Activated CD4-positive, alpha-beta T cell treated with anti-CD3 and anti-CD28 coated beads, Interleukin-2, amount 10 ng/mL, durations not matched to agents 24 days and 14 days (primary cell): ENCODE measurements around the gene DPP4. TPM values are rescaled to one million over a fixed set of nuclear protein-coding genes. Genes with fewer than 3 reads are reported as not detected.
A peak's percentile ranks its signal among the peaks of the same experiment; 100 is the strongest.

ENCODE experiments used
- DNase-seq: peaks from one replicate; pipeline ENCODE4 v3.0.0; 2022
- H3K27ac Mint-ChIP-seq: one replicate; pipeline ENCODE4 v1.8.0; 2022; ENCODE audit warnings: mild to moderate bottlenecking, mixed read lengths
- H3K27me3 Mint-ChIP-seq: one replicate; pipeline ENCODE4 v1.8.0; 2022; ENCODE audit warnings: mixed read lengths
- H3K36me3 Mint-ChIP-seq: one replicate; pipeline ENCODE4 v1.8.0; 2022; ENCODE audit warnings: low read depth, mild to moderate bottlenecking, mixed read lengths
- H3K4me1 Mint-ChIP-seq: one replicate; pipeline ENCODE4 v1.8.0; 2021; ENCODE audit warnings: mixed read lengths
- H3K4me3 Mint-ChIP-seq: one replicate; pipeline ENCODE4 v1.8.0; 2022; ENCODE audit warnings: mild to moderate bottlenecking, moderate library complexity, mixed read lengths
- H3K9me3 Mint-ChIP-seq: one replicate; pipeline ENCODE4 v1.8.0; 2021; ENCODE audit warnings: mixed read lengths
- intact Hi-C: fragments of 100-400 bp; cut with micrococcal nuclease; formaldehyde crosslinking; loops from one replicate; pipeline ENCODE4 v1.15.1; 2023
- total RNA-seq: library from RNA; stranded (reverse); gene quantifications from 2 replicates; pipeline ENCODE4 v1.2.3, GENCODE V29; 2022

The DPP4 gene
- 65.4 and 68.0 TPM in 2 replicates for total RNA-seq

DNA sequence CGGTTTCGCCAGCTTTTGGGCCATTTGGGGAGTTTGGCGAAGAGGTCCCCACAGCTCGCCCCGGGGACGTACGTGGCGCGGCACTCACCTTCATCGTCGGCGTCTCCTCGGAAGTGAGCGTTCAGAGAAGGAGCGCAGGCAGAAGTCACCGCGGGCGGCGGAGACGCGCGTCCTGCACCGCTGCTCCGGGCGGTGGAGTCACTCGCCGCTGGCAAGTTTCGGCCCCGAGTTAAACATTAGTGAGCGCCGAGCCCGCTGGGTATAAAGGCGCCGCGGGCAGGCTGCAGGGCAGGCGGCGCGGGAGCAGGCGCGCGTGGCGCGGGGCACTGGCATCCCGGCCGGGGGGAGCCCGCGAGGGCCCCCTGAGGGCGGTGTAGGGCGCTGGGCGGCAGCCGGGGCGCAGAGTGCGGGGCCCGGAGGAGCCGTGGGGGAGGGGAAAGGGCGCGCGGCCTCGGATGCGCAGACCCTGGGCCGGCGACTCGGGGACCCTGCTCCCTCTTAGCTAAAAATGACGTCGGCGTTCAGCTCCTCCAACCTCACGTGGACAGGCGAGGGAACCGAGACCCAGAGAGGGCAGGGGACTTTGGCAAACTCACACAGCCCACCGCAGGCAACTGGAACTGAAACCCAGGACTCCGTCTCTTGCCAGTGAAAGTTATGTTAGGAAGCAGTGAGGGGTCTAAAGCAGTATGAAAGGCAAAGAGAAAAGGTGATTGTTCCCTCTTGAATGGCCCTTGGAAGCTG lies at the start of gene DPP4:
Gene DPP4 (minus strand): TSS at position 328 of the 744 bp plus-strand sequence. CDS start 234 bp downstream, at position 94.
- H3K4me1 Mint-ChIP-seq = peaks cover 46% of the 10 kb centered on the region
- H3K36me3 Mint-ChIP-seq = peaks cover 60% of the 10 kb centered on the region
- intact Hi-C loops = loop anchor here (2.0 to 10.0 kb wide), 6 partner anchors 49 to 997 kb away; partner anchors contain the start of gene IFIH1
- H3K27me3 Mint-ChIP-seq = no peaks in the 10 kb centered on the region
- H3K9me3 Mint-ChIP-seq = peaks cover 17% of the 10 kb centered on the region
- peak within 1 kb of the TSS; percentile 96 for H3K27ac Mint-ChIP-seq
- peak within 1 kb of the TSS; percentile 95 for H3K4me3 Mint-ChIP-seq
- peak; percentile 89 for DNase-seq

DNA sequence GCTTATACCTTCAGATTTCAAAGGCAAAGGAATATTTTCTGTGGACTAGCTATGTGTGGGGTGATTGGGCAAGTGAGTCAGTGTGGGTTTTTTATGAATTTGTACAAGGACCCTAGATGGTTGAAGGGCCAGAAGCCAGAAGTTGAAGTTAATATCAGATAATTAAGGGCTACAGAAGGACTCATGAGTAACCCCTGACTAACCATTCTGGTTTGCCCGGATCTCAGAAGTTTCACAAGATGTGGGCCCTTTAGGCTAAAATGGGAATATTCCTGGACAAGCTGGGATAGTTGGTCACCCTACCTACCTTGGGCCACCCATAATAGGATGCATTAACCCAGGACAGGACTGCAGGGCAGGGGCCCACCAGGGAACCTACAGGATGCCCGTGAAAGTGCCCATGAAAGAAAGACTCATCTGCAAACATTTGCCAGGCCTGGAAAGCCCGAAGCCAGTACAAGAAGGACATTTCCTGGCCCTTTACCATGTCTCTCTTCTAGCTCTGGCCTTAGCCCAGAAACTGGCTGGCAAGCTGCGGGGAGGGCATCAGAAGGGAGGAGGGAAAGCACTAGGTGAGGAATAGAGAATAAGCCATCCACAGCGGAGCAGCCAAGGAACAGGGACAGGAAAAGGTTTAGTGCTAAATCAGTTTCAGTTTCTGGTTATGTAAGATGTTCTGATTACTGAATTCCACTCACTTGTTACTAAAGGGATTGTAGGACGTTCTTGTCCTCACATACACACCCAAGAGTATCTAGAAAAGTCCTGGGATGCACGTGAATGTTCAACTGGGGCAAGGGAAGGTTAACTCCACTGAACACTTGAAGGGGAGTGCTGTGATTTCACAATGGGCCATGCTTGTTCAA lies 44.4 kb upstream of the DPP4 start:
- Mint-ChIP-seq H3K27ac (no peak overlapping the region), H3K4me1 (peaks cover 15% of the 10 kb centered on the region), H3K9me3 (peaks cover 17% of the 10 kb centered on the region), H3K4me3 (no peak overlapping the region), H3K36me3 (peaks cover 15% of the 10 kb centered on the region), H3K27me3 (no peaks in the 10 kb centered on the region)
- DNase-seq = peak; percentile 56
- intact Hi-C loops = no loop called here

DNA sequence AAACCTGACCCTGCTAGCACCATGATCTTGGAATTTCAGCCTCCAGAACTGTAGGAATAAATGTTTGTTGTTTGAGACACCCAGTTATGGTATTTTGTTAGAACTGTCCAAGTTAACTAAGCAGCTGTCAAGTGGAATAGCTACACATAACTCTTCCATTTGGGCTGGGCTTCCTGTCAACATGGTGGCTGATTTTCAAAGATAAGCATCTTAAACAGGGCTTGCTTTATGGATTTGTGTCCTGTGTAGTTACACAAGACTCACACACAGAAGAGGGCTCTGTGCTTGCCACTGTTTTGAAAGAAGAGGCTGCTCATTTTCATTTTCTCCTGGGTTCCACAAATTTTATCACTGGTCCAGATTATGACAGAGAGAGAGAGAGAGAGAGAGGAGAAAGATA lies 42.3 kb upstream of the DPP4 start:
- Mint-ChIP-seq H3K4me3 (no peak overlapping the region), H3K36me3 (peaks cover 18% of the 10 kb centered on the region), H3K9me3 (peaks cover 23% of the 10 kb centered on the region), H3K27ac (no peak overlapping the region), H3K27me3 (no peaks in the 10 kb centered on the region), H3K4me1 (peaks cover 22% of the 10 kb centered on the region)
- peak; percentile 49 for DNase-seq
- intact Hi-C loops = no loop called here

DNA sequence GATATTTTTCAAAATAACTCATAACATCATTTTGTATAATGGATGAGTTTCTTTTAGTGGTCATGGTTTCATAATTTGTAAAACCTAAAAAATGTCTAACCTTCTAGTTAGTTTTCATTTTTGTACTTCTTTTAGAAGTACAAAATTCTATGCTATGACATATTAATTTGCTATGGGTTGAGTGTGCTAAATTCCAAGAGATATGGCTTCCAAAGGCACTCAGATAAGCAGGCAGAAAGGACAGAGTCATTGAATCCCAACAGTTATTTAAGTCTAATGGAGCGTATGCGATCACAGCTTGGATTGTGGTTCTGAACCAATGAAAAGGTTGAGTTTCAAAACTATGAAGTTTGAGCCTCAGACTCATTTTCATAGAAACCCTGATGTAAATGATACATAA lies 41.1 kb upstream of the DPP4 start:
- Mint-ChIP-seq H3K4me1 (peaks cover 23% of the 10 kb centered on the region), H3K4me3 (no peak overlapping the region), H3K27ac (peak overlapping the region; percentile 30), H3K9me3 (peaks cover 23% of the 10 kb centered on the region), H3K27me3 (no peaks in the 10 kb centered on the region), H3K36me3 (peaks cover 18% of the 10 kb centered on the region)
- no peak for DNase-seq
- intact Hi-C loops = no loop called here

DNA sequence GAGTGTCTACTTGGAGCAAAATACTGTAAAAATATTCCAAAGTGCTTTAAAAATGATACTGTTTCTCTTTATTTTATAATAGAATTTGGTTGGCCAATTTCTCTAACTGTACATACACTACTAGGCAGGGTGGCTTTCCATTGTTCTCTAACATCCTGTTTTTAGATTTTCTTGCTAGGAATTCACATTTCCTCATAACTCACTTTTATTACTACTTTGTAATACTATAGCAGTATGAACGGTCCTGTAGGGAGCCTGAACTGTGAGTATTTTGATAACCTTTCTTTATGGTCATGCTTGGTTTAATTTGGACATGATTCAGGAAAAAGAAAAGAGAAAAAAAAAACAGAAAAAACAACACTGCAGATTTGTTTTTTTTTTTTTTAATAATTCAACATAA lies 40.3 kb upstream of the DPP4 start:
- no peak for DNase-seq
- H3K27me3 Mint-ChIP-seq = no peaks in the 10 kb centered on the region
- H3K9me3 Mint-ChIP-seq = peaks cover 23% of the 10 kb centered on the region
- H3K36me3 Mint-ChIP-seq = peaks cover 18% of the 10 kb centered on the region
- intact Hi-C loops = no loop called here
- no peak overlapping the region for H3K4me3 Mint-ChIP-seq
- H3K27ac Mint-ChIP-seq = no peak overlapping the region
- H3K4me1 Mint-ChIP-seq = peaks cover 23% of the 10 kb centered on the region

DNA sequence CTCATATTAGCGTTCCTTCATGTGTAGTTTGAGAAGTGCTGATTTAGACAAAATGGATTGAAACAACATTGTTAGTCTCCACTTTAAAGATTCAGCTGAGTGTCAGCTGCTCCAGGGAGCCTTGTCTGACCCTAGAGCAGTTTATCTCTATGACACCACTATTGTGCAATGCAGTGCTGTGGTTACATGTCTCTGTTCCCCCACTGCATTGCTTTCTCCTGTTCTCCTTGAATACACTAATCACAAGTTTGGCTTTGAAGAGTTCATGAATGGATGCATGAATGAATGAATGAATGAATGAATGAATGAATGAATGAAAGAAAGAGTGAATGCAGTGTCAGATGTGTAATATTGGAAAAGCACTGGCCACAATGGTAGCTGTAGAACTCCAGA lies 39.8 kb upstream of the DPP4 start:
- Mint-ChIP-seq H3K4me3 (no peak overlapping the region), H3K27me3 (no peaks in the 10 kb centered on the region), H3K27ac (no peak overlapping the region), H3K36me3 (peaks cover 18% of the 10 kb centered on the region), H3K4me1 (peaks cover 22% of the 10 kb centered on the region), H3K9me3 (peaks cover 23% of the 10 kb centered on the region)
- peak; percentile 45 for DNase-seq
- intact Hi-C loops = no loop called here

DNA sequence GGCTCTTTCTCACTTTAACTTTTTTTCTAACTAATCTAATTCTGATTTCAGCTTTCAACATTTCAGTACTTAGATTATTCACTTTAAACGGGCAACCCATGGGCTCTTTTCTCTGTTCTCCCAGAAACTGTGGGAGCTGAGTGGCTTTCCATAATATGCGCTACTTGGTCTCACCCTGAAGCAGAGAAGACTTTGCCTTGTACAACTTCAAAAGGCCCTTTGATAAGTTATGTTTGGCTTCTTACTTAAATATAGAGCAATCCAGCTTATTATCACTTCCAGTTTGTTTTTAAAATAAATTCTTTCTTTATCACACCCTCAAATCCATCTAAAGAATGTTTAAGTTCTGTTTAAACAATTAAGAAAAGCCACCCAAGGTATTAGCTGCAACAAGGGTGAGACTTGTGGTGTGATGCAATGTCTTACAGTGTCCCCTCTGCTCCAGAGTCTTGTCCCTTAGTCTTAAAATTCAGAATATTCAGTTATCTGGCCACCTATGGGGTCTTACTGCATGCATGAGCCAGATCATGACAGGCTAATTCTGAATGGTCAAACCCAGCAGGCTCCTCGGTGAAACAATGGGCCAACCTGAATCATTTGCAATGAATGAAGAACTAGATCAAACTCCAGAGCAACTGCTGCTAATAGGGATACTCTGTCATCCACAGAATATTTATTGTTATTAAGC lies 39.2 kb upstream of the DPP4 start:
- intact Hi-C loops = no loop called here
- Mint-ChIP-seq H3K27ac (no peak overlapping the region), H3K9me3 (peaks cover 23% of the 10 kb centered on the region), H3K4me1 (peaks cover 18% of the 10 kb centered on the region), H3K27me3 (no peaks in the 10 kb centered on the region), H3K4me3 (no peak overlapping the region), H3K36me3 (peaks cover 18% of the 10 kb centered on the region)
- DNase-seq = peak; percentile 38

DNA sequence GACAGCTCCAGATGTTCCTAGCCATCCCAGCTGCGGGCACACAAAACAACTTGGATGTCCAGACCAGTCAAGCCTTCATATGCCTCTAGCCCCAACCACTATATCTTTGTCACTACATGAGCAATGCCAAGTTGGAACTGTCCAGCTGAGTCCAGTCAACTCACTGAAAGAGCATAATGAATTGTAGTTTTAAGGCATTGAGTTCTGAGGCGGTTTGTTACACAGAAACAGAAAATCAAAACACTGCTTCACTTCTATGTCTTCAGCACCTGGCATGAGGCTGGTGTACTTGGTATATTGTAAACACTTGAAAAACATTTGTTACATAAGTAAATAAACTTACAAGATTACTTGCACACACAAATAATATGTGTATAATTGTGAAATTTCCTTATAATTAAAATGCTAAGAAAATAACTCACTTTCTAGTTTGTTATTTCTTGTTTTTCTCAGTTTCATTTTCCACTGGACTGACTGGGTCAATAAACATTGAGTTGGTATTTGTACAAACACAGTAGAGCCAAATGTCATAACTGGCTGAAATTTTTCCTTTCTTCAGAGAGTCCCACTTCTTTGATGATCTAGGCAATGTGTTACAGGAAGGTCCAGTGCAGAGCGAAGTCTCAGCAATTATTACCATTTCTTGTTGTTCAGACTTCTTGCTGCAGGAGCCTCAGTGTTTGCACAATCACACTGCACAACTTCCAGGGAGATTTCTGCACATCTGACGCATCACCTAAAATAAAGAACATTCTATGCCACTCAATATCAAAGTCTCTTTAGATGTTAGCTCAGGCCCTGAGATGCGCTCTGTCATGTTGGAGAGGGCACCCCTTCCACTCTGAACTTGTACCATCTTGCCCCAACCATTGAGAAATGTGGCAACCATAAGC lies 38.2 kb upstream of the DPP4 start:
- Mint-ChIP-seq H3K4me3 (no peak overlapping the region), H3K36me3 (peaks cover 18% of the 10 kb centered on the region), H3K27ac (no peak overlapping the region), H3K4me1 (peaks cover 22% of the 10 kb centered on the region), H3K9me3 (peaks cover 23% of the 10 kb centered on the region), H3K27me3 (no peaks in the 10 kb centered on the region)
- intact Hi-C loops = no loop called here
- no peak for DNase-seq

DNA sequence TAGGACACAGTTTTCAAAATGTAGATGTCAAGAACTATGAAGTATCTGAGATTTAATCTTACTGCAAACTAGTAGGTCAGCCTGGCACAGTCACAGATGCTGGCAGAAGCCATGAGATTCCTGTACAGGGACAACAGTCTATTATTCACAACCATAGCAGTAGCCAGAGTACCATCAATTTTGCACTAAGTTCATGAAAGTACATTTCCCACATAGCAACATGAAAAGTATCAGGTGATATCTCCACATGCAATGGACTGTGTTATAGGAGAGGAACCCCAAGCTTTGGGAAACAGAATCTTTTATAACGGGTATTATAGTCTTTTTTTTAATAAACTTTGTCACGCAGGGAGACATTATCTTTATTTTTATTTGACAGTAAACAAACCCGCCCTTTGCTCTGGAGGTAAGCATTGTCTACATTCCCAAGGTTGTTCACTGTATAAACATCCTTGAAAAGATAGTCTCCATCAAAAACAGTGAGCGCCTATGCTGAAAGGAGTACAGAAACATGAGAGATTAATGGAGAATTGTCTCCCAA lies 33.4 kb upstream of the DPP4 start:
- DNase-seq = no peak
- Mint-ChIP-seq H3K4me1 (peaks cover 13% of the 10 kb centered on the region), H3K4me3 (no peak overlapping the region), H3K9me3 (peaks cover 2% of the 10 kb centered on the region), H3K27me3 (no peaks in the 10 kb centered on the region), H3K27ac (no peak overlapping the region), H3K36me3 (no peaks in the 10 kb centered on the region)
- intact Hi-C loops = no loop called here

DNA sequence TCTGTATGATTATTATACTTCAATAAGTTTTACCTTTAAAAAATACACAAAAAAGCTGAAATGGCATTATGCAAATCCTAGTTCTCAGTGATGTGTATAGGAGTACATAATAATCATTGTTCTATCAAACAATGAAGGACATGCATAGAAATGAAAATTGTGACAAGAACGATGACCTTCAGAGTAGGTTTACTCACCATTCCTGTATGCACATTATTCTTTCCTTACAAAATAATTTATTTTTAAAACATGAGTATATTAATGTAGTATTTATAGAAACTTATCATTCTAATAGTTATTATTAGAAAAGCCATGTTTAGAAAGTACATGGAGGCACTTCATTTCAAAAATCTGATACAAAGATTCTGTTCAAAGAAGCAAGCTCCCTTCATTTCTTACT lies 32.7 kb upstream of the DPP4 start:
- Mint-ChIP-seq H3K27me3 (no peaks in the 10 kb centered on the region), H3K4me3 (no peak overlapping the region), H3K27ac (no peak overlapping the region), H3K36me3 (no peaks in the 10 kb centered on the region), H3K9me3 (peaks cover 3% of the 10 kb centered on the region), H3K4me1 (peaks cover 10% of the 10 kb centered on the region)
- intact Hi-C loops = no loop called here
- no peak for DNase-seq

DNA sequence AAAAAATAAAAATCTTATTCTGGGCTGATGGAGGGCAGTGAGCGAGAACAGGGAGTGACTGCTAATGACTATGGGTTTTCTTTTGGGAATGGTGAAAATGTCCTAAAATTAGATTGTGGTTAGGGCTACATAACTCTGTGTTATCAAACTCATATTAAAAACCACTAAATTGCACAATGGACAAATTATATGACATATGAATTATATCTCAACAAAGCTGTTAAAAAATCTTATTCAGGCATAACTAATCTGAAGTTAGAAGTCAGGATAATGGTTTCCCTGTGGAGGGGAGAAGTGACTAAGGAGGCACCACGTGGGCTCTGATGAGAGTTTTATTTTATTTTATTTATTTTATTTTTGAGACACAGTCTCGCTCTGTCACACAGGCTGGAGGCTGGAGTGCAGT lies 32.1 kb upstream of the DPP4 start:
- intact Hi-C loops = no loop called here
- H3K27ac Mint-ChIP-seq = no peak overlapping the region
- DNase-seq = no peak
- H3K4me3 Mint-ChIP-seq = no peak overlapping the region
- peaks cover 8% of the 10 kb centered on the region for H3K4me1 Mint-ChIP-seq
- no peaks in the 10 kb centered on the region for H3K36me3 Mint-ChIP-seq
- H3K27me3 Mint-ChIP-seq = no peaks in the 10 kb centered on the region
- peaks cover 4% of the 10 kb centered on the region for H3K9me3 Mint-ChIP-seq

DNA sequence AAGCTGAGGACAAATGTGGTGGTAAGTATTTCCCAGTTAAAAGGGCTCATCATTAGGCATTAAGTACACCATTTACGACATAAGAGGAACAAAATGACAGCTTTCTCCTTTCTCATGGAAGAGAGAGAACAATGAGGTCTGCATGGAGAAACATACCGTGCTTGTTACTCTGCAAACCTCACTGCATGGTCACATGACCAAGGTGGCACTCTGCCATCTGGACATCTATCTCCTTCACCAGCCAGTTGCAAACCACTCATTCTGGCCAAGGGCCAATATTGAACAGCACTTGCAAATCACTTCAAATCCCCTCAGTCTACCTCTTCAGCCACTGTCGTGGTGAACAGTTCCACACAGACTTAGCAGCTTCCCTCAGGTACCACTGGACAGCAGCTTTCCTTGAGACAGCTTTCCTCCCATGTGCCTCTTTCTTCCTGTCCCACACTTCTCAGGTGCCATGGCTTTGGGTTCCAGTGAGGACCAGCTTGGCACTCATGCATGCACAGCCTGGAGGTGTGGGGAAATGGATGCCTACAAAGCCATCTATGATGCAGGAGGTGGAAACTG lies 29.5 kb upstream of the DPP4 start:
- Mint-ChIP-seq H3K9me3 (peaks cover 4% of the 10 kb centered on the region), H3K4me1 (peaks cover 7% of the 10 kb centered on the region), H3K4me3 (no peak overlapping the region), H3K36me3 (no peaks in the 10 kb centered on the region), H3K27ac (no peak overlapping the region), H3K27me3 (no peaks in the 10 kb centered on the region)
- no peak for DNase-seq
- intact Hi-C loops = no loop called here

DNA sequence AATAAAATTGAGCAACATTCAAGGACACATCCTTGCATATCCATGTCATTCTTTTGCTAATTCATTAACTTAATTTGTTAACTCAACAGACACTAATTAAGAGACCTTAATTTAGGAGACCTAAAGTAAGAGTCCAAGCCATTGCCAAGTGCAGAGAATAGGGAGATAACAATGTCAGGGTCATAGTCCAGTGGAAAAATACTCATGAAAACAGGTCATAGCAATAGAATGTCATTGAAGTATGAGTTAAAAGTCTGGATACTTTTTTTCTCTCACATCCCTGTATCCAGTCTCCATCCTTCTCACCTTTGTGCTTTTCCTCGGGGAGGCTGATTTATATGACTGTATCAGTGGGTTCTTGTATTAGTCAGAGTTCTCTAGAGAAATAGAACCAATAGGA lies 26.6 kb upstream of the DPP4 start:
- Mint-ChIP-seq H3K36me3 (no peaks in the 10 kb centered on the region), H3K27ac (no peak overlapping the region), H3K9me3 (peaks cover 4% of the 10 kb centered on the region), H3K27me3 (peaks cover 1% of the 10 kb centered on the region), H3K4me3 (no peak overlapping the region), H3K4me1 (no peaks in the 10 kb centered on the region)
- DNase-seq = no peak
- intact Hi-C loops = no loop called here
